NCI-H1417 treated with DMSO at 0.1 percent for 48 hours (cell line): Measurements from ENCODE around the gene ACSF3.

Source experiments
- DNase-seq: peaks from one replicate; lab custom pipeline; 2025; lab: John Stamatoyannopoulos, UW

ACSF3 gene

DNA sequence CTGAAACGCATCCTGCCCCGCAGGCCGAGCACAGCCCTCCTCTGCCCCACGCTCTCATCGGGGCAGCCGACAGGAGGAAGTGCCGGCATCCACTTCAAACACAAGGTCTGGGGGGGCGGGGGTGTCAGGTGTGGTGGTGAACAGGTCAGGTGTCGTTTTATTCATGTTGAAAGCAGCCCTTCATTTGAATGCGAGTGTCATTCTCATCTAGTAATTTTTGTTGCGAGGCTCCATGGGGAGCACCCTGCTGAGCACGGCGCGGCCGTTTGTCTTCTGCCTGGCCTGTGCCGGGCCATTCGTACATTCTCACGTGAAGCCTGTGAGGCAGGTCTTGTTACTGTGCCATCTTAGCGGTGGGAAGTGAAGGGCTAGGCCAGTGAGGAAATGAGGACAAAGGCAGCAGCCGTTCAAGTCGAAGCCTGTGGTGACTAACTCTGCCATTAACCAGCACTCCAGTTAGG, 1.9 kb downstream of the ACSF3 start:
- no peak for DNase-seq

GRCh38 chr16:89096042-89096717, 2.5 kb downstream of the ACSF3 start:
- no peak for DNase-seq

GRCh38 chr16:89096768-89097391, 3.2 kb downstream of the ACSF3 start:
- no peak for DNase-seq

GRCh38 chr16:89097392-89097772, 3.7 kb downstream of the ACSF3 start:
- no peak for DNase-seq

DNA sequence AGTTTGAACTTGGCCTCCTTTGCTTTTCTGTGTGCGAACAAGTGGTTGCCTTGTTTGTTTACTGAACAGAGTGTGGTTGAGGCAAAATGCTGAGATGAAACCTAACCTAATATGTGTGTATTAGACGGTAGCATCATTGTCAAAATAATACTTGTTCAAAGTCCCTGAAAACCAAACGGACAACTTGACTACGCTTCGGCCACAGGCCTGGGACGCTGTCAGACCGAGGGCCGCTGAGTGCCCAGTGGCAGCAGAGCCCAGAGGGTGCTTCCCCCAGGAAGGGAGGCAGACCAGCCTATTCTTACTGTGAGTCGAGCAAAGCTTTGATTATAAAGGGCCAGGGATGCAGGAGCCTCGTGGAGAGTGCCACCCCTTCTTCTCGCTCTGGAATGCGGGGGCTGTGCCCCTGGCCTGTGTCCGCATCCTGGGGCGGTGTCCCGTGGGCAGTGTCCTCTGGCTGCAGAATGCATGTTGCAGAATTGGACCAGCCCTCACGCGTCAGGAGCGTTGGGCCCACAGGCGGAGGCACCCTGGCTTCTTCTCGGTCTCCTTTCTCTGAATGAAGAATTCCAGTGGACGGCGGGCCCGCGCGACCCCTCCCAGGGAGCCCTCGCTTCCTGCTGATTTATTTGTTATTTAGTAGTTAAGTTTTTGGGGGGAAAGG, 5.2 kb downstream of the ACSF3 start:
- no peak for DNase-seq

GRCh38 chr16:89099905-89100304, 6.3 kb downstream of the ACSF3 start:
- DNase-seq, result no peak

DNA sequence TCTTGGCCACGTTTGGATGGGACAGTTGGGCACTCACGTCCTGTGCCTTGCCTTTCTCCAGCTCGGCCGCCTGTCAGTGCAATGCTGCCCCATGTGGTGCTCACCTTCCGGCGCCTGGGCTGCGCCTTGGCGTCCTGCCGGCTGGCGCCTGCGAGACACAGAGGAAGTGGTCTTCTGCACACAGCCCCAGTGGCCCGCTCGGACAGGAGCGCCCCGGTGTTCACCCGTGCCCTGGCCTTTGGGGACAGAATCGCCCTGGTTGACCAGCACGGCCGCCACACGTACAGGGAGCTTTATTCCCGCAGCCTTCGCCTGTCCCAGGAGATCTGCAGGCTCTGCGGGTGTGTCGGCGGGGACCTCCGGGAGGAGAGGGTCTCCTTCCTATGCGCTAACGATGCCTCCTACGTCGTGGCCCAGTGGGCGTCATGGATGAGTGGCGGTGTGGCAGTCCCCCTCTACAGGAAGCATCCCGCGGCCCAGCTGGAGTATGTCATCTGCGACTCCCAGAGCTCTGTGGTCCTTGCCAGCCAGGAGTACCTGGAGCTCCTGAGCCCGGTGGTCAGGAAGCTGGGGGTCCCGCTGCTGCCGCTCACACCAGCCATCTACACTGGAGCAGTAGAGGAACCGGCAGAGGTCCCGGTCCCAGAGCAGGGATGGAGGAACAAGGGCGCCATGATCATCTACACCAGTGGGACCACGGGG, 7.1 kb downstream of the ACSF3 start:
- DNase-seq, result no peak

GRCh38 chr16:89101303-89102040, 7.8 kb downstream of the ACSF3 start:
- no peak for DNase-seq

GRCh38 chr16:89102041-89102471, 8.4 kb downstream of the ACSF3 start:
- DNase-seq, result no peak

GRCh38 chr16:89102481-89103073, 8.9 kb downstream of the ACSF3 start:
- no peak for DNase-seq

GRCh38 chr16:89103156-89103555, 9.5 kb downstream of the ACSF3 start:
- DNase-seq, result no peak

GRCh38 chr16:89103781-89104180, 10.1 kb downstream of the ACSF3 start:
- no peak for DNase-seq

DNA sequence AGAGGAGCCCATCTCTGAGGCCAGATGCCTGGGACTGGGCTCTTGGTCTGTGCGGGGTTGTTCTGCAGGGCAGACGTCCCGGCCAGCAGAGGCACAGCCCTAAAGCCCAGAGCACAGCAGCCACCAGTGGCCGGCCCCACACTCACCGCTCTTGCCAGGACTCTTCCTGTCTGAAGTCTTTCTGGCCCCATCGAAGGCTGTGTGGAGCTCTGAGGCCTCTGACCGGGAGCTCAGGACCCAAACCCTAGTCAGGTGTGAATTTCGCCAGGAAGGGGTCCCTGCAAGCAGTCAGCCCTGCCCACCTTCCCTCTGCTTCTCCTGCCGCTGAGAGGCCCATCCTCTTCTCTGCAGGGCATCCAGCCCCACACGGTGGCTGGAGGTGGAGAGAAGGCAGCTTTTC, 10.7 kb downstream of the ACSF3 start:
- no peak for DNase-seq

DNA sequence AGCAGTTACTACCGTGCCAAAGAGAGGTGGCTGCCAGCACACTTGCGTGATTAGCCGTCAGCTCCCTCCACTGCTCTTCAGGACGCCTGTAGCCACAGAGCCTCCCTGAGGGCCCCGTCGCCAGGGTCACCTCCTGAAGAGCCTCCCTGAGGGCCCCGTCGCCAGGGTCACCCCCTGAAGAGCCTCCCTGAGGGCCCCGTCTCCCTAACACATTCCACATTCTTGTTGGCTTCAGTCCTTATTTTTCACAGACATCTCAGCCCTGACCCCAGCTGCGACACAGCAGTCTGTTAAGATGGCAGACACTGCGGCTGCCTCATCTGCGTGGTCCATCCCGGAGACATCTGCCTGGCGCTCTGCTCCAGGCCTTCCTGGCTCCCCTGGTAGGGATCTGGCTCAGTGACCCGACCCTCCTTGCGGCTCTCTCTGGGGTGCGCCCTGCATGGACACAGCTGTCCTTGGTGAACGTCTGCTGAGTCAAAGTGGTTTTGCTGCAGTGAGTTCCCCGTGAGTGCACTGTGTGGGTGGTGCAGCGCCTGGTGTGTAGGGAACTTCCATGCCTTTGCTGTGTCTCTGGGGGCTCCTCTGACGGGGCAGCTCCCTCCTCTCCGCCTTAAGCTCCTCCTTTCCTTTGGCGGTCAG, 11.4 kb downstream of the ACSF3 start:
- no peak for DNase-seq

DNA sequence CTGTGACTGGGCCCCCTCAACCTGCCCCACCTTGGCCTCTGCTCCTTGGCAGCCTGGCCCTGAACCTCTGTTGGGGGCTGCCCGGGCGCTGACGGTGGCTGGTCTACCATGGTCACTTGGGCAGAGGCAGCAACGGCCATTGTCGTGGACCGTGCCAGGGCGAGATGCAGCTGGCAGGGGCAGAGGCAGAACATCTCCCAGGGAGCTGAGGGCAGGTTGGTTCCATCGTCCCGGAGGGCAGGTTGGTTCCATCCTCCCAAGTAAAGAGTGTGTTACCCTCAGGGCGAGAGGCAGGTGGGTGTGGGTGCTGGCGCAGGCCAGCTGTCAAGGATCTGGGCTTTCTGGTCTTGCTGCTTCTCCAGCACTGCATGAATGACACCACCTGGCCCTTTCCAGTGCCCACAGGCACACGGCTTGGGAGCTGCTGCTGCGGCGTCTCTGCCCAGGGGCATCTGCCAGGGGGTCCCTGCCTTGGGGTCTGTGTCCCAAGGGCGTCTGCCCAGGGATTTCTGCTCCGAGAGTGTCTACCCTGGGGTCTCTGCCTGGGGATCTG, 12.0 kb downstream of the ACSF3 start:
- DNase-seq, result no peak

DNA sequence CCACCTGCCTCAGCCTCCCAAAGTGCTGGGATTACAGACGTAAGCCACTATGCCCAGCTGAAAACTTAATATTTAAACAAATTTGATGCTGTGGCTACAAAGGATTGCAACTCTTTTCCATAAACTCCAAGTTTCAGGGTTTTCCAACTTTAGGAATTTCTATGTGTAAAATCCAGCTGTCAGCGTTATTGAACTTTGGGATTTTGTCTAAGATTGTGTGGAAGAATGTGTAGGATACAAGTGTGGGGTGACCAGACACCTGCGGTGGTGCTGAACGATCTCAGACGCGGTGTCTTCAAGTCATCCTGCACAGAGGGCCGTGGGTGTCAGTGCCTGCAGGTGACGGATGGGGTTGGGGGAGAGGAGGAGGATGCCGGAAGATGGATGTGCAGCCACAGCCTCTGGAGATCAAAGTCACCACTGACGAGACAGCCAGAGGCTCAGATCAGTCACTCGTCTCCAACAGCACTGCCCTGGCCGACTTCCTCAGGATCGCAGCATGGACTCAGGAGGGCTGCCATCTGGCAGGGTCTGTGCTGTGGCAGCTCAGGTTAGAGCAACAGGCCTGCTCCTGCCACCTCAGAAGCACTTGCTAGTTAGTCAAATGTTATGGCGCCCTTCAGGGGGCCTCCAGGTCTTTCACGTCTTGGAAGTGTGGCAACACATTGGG, 13.0 kb downstream of the ACSF3 start:
- DNase-seq, result no peak

GRCh38 chr16:89107203-89107582, 13.5 kb downstream of the ACSF3 start:
- DNase-seq, result no peak

DNA sequence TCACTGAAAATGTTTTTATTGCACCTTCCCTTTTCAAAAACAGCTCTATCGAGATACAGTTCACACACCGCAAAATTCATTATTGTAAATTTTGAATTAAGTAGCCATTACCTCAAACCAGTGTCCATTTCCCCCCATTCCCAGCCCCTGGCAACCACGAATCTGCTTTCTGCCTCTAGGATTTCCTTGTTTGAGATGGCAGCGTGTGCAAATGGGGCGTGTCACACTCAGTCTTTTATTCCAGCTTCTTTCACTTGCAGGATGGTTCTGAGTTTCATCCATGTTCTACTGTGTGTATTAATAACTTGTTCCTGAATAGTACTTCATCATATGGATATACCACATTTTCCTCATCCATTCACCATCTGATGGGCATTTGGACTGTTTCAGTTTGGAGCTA, 14.8 kb downstream of the ACSF3 start:
- DNase-seq, result no peak

DNA sequence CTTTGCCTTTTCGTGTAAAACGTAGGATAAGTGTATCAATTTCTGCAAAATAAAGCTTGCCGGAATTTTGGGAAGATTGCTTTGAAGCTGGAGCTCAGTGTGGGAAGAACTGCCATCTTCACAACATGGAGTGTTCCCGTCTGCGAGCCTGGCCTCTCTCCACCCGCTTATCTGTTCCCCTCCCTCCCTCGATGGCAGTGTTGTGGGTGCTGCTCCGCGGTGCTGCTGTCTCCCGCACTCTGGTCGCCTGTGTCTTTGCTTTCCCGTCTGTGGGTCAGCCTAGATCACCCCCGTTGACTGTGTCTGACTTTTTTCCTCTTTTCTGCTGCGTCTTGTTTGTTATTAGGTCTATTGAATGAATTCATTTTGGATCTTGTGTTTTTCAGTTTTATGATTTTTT, 17.0 kb downstream of the ACSF3 start:
- DNase-seq, result no peak

GRCh38 chr16:89111263-89111662, 17.6 kb downstream of the ACSF3 start:
- DNase-seq, result no peak
